Measurements from ENCODE around the gene RFNG. TPM values are rescaled to one million over a fixed set of nuclear protein-coding genes. Genes with fewer than 3 reads are reported as not detected.

The RFNG gene
- total and polyA plus RNA-seq, 10 of the 15 experiments (the other 5 are each of a cell fraction or from before 2014, with no cell fraction given), result 0.10 to 19.6 (median 6.2) TPM

DNA sequence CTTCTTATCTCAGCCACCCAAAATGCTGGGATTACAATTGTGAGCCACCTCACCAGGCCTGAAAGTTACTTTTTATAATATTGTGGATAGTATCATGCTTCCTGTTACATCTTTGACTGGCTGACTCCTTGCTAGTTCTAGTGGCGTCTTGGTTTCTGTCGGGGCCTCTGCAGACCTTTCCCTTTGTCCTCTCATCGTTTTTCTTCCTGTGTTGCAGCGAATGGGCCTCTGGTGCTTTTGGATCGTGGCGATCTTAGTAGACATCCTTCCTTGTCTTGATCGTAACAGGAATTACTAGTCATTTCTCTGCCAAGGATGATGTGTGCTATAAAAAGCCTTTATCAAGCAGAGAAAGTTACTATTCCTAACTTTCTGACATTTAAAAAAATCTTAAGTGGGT, 53.4 kb downstream of the RFNG start:
- no peak overlapping the region for H3K4me2 ChIP-seq (ENCODE audit: control insufficient read depth, insufficient read depth)
- no peaks in the 10 kb centered on the region for H3K4me1 ChIP-seq (ENCODE audit: control insufficient read depth, insufficient read depth, low read length)
- H3K9ac ChIP-seq (ENCODE audit: control insufficient read depth, insufficient read depth, low read length), result no peak overlapping the region
- RAD21 ChIA-PET (ENCODE audit: unreplicated experiment), result no interaction called here
- H3K27ac ChIP-seq (ENCODE audit: control insufficient read depth, insufficient read depth), result no peak overlapping the region
- in situ Hi-C loops (cut with MboI), result no loop called here
- ATAC-seq, result no peak
- FAIRE-seq, result no peak
- no peak overlapping the region for H2AFZ ChIP-seq (ENCODE audit: control insufficient read depth, low read depth, low read length)
- no peaks in the 10 kb centered on the region for H3K27me3 ChIP-seq (replicated peaks in 1 of 2; ENCODE audit: control insufficient read depth in 2 of 2, insufficient read depth in 2 of 2, low read length in 1 of 2)
- peaks cover 0 to 3% of the 10 kb centered on the region in 2 experiments; a peak in 3 of 4 replicates for H3K36me3 ChIP-seq (ENCODE audit: control insufficient read depth in 2 of 2, insufficient read depth in 2 of 2, low read length in 1 of 2)
- WGBS (ENCODE audit: insufficient coverage, insufficient replicate concordance, low lambda C conversion rate, missing lambda C conversion rate), result 89% methylated on average over 7 of the region's 7 CpGs
- no peaks in the 10 kb centered on the region for H3K9me3 ChIP-seq (replicated peaks; ENCODE audit: control insufficient read depth, insufficient read depth, low read length)
- no peaks in the 10 kb centered on the region for H3K79me2 ChIP-seq (ENCODE audit: control insufficient read depth, insufficient read depth, low read length)
- CTCF ChIA-PET, result interaction anchor here (1.3 kb wide), 1 partner anchor 23 kb away, joined by 3 read pairs; no protein-coding TSS in a partner anchor
- no peak for DNase-seq (ENCODE audit: low read depth, low spot score)
- SMC1A ChIA-PET (ENCODE audit: uncharacterized antibody, unreplicated experiment), result no interaction called here
- POLR2A ChIA-PET, result no interaction called here
- no peaks in the 10 kb centered on the region for H4K20me1 ChIP-seq (ENCODE audit: control insufficient read depth, insufficient read depth)
- H3K4me3 ChIP-seq, result no peak overlapping the region
- no TSS peak for BruUV-seq (replicated peaks)
- intact Hi-C loops (cut with micrococcal nuclease; ENCODE audit: unreplicated experiment), result no loop called here
- TF ChIP-seq POLR2AphosphoS5 (IDR thresholded peaks at IDR 0.05; ENCODE audit: low read length), result no peak
- TF ChIP-seq ATF7 (IDR thresholded peaks at IDR 0.05; ENCODE audit: low read depth), result no peak
- no peak for TF ChIP-seq CREM (IDR thresholded peaks at IDR 0.05; ENCODE audit: low read depth)
- TF ChIP-seq, protein P1, sequence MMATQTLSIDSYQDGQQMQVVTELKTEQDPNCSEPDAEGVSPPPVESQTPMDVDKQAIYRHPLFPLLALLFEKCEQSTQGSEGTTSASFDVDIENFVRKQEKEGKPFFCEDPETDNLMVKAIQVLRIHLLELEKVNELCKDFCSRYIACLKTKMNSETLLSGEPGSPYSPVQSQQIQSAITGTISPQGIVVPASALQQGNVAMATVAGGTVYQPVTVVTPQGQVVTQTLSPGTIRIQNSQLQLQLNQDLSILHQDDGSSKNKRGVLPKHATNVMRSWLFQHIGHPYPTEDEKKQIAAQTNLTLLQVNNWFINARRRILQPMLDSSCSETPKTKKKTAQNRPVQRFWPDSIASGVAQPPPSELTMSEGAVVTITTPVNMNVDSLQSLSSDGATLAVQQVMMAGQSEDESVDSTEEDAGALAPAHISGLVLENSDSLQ (IDR thresholded peaks at IDR 0.05), result no peak
- TF ChIP-seq RELA (IDR thresholded peaks at IDR 0.05; ENCODE audit: borderline replicate concordance, partially characterized antibody), result no peak
- TF ChIP-seq RB1 (IDR thresholded peaks at IDR 0.05; ENCODE audit: borderline replicate concordance), result no peak
- TF ChIP-seq, protein P2, sequence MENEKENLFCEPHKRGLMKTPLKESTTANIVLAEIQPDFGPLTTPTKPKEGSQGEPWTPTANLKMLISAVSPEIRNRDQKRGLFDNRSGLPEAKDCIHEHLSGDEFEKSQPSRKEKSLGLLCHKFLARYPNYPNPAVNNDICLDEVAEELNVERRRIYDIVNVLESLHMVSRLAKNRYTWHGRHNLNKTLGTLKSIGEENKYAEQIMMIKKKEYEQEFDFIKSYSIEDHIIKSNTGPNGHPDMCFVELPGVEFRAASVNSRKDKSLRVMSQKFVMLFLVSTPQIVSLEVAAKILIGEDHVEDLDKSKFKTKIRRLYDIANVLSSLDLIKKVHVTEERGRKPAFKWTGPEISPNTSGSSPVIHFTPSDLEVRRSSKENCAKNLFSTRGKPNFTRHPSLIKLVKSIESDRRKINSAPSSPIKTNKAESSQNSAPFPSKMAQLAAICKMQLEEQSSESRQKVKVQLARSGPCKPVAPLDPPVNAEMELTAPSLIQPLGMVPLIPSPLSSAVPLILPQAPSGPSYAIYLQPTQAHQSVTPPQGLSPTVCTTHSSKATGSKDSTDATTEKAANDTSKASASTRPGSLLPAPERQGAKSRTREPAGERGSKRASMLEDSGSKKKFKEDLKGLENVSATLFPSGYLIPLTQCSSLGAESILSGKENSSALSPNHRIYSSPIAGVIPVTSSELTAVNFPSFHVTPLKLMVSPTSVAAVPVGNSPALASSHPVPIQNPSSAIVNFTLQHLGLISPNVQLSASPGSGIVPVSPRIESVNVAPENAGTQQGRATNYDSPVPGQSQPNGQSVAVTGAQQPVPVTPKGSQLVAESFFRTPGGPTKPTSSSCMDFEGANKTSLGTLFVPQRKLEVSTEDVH (IDR thresholded peaks at IDR 0.05; ENCODE audit: low read depth, partially characterized antibody), result no peak
- TF ChIP-seq POLR2AphosphoS2 (IDR thresholded peaks at IDR 0.05; ENCODE audit: low read depth, low read length), result no peak
- no peak for TF ChIP-seq SMC3 (IDR thresholded peaks at IDR 0.05; ENCODE audit: borderline replicate concordance, low read length)
- no peak for TF ChIP-seq ESRRA (IDR thresholded peaks at IDR 0.05; ENCODE audit: low read length)
- TF ChIP-seq ZNF274 (IDR thresholded peaks at IDR 0.05; ENCODE audit: insufficient read depth, insufficient read length), result no peak
- no peak for TF ChIP-seq IRF5 (IDR thresholded peaks at IDR 0.05; ENCODE audit: borderline replicate concordance)
- no peak for TF ChIP-seq NBN (IDR thresholded peaks at IDR 0.05)
- TF ChIP-seq, protein P3, sequence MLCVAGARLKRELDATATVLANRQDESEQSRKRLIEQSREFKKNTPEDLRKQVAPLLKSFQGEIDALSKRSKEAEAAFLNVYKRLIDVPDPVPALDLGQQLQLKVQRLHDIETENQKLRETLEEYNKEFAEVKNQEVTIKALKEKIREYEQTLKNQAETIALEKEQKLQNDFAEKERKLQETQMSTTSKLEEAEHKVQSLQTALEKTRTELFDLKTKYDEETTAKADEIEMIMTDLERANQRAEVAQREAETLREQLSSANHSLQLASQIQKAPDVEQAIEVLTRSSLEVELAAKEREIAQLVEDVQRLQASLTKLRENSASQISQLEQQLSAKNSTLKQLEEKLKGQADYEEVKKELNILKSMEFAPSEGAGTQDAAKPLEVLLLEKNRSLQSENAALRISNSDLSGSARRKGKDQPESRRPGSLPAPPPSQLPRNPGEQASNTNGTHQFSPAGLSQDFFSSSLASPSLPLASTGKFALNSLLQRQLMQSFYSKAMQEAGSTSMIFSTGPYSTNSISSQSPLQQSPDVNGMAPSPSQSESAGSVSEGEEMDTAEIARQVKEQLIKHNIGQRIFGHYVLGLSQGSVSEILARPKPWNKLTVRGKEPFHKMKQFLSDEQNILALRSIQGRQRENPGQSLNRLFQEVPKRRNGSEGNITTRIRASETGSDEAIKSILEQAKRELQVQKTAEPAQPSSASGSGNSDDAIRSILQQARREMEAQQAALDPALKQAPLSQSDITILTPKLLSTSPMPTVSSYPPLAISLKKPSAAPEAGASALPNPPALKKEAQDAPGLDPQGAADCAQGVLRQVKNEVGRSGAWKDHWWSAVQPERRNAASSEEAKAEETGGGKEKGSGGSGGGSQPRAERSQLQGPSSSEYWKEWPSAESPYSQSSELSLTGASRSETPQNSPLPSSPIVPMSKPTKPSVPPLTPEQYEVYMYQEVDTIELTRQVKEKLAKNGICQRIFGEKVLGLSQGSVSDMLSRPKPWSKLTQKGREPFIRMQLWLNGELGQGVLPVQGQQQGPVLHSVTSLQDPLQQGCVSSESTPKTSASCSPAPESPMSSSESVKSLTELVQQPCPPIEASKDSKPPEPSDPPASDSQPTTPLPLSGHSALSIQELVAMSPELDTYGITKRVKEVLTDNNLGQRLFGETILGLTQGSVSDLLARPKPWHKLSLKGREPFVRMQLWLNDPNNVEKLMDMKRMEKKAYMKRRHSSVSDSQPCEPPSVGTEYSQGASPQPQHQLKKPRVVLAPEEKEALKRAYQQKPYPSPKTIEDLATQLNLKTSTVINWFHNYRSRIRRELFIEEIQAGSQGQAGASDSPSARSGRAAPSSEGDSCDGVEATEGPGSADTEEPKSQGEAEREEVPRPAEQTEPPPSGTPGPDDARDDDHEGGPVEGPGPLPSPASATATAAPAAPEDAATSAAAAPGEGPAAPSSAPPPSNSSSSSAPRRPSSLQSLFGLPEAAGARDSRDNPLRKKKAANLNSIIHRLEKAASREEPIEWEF (IDR thresholded peaks at IDR 0.05; ENCODE audit: insufficient replicate concordance, low read depth, low read length), result no peak
